Smooth muscle cell (in vitro differentiated cells): Measurements from ENCODE around the gene OR56B1. TPM values are rescaled to one million over a fixed set of nuclear protein-coding genes. Genes with fewer than 3 reads are reported as not detected.

ENCODE experiments used
- DNase-seq: peaks from one replicate; lab custom pipeline; 2025; ENCODE audit not compliant: unreplicated experiment; lab: John Stamatoyannopoulos, UW
- H2AFZ ChIP-seq: fragments of 200-600 bp; sonication (generic); 2 replicates; pipeline ENCODE4 v1.6.0; 2016; ENCODE audit warnings: antibody characterized with exemption, low read depth, mild to moderate bottlenecking
- H3F3A ChIP-seq: fragments of 200-600 bp; sonication (generic); 2 replicates; pipeline ENCODE4 v1.6.0; 2017; ENCODE audit warnings: antibody characterized with exemption, low read depth
- H3K27ac ChIP-seq: fragments of 200-600 bp; sonication (generic); 2 replicates; pipeline ENCODE4 v1.5.1; 2016; ENCODE audit warnings: low read depth, mild to moderate bottlenecking
- H3K27me3 ChIP-seq: fragments of 200-600 bp; sonication (generic); 2 replicates; pipeline ENCODE4 v1.6.1; 2016; ENCODE audit warnings: low read depth, mild to moderate bottlenecking
- H3K36me3 ChIP-seq: fragments of 200-600 bp; sonication (generic); 2 replicates; pipeline ENCODE4 v1.5.1; 2016; ENCODE audit warnings: low read depth
- H3K4me1 ChIP-seq: fragments of 200-600 bp; sonication (generic); 2 replicates; pipeline ENCODE4 v1.5.1; 2016; ENCODE audit warnings: low read depth
- H3K4me2 ChIP-seq: fragments of 200-600 bp; sonication (generic); 2 replicates; pipeline ENCODE4 v1.6.0; 2016; ENCODE audit warnings: mild to moderate bottlenecking
- H3K4me3 ChIP-seq: fragments of 200-600 bp; sonication (generic); 2 replicates; pipeline ENCODE4 v1.5.1; 2016; ENCODE audit warnings: mild to moderate bottlenecking
- H3K79me2 ChIP-seq: fragments of 200-600 bp; sonication (generic); 2 replicates; pipeline ENCODE4 v1.6.0; 2016; ENCODE audit warnings: low read depth, mild to moderate bottlenecking
- H3K9ac ChIP-seq: fragments of 200-600 bp; sonication (generic); 2 replicates; pipeline ENCODE4 v1.6.0; 2016; ENCODE audit warnings: low read depth
- H3K9me3 ChIP-seq: fragments of 200-600 bp; sonication (generic); replicated peaks from 2 replicates; pipeline ENCODE4 v1.5.1; 2016; ENCODE audit warnings: low read depth
- H4K20me1 ChIP-seq: fragments of 200-600 bp; sonication (generic); 2 replicates; pipeline ENCODE4 v1.6.0; 2016; ENCODE audit warnings: low read depth
- CTCF ChIP-seq: fragments of 200-600 bp; sonication (generic); IDR thresholded peaks from 2 replicates; pipeline ENCODE4 v1.5.1; 2017; ENCODE audit warnings: borderline replicate concordance, mild to moderate bottlenecking, antibody characterized with exemption; ENCODE audit not compliant: insufficient read depth, poor library complexity, severe bottlenecking
- WGBS: methylation state at CpG from one replicate; pipeline ENCODE4 v1.1.7; 2016; ENCODE audit warnings: low lambda C conversion rate; 5-methylcytosine and 5-hydroxymethylcytosine counted together
- polyA plus RNA-seq: library from polyadenylated mRNA; unstranded; fragments of >200 nt; fragmentation: Nextera tagmentation; extraction: Ambion mirVana; gene quantifications from 2 replicates; pipeline ENCODE4 v1.2.1, GENCODE V29; 2016
- total RNA-seq: library from RNA; depleted of rRNA; stranded (reverse); fragments of >200 nt; gene quantifications from 2 replicates; pipeline ENCODE4 v1.2.3, GENCODE V29; 2014

OR56B1 gene
- total and polyA plus RNA-seq, 2 experiments from 2014 or later = not detected

DNA sequence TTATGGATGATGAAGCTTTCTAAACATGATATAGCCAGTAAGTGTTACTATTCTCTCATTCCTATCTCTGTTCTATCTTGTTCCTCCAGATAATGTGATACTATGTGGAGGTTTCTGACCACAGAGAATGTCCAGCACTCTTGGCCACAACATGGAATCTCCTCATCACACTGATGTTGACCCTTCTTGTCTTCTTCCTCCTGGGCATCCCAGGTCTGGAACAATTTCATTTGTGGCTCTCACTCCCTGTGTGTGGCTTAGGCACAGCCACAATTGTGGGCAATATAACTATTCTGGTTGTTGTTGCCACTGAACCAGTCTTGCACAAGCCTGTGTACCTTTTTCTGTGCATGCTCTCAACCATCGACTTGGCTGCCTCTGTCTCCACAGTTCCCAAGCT lies 9.9 kb upstream of the OR56B1 start:
- no peaks in the 10 kb centered on the region for H4K20me1 ChIP-seq
- no peaks in the 10 kb centered on the region for H3F3A ChIP-seq
- no peak overlapping the region for H2AFZ ChIP-seq
- H3K4me2 ChIP-seq = no peak overlapping the region
- H3K27me3 ChIP-seq = no peaks in the 10 kb centered on the region
- H3K4me1 ChIP-seq = no peaks in the 10 kb centered on the region
- no peak overlapping the region for H3K9ac ChIP-seq
- WGBS = 87% methylated on average over 1 of the region's 1 CpG
- no peak for TF ChIP-seq CTCF
- no peak overlapping the region for H3K4me3 ChIP-seq
- no peaks in the 10 kb centered on the region for H3K36me3 ChIP-seq
- no peaks in the 10 kb centered on the region for H3K79me2 ChIP-seq
- DNase-seq = no peak
- H3K9me3 ChIP-seq = no peaks in the 10 kb centered on the region
- no peak overlapping the region for H3K27ac ChIP-seq

- H3K9ac ChIP-seq = no peak overlapping the region
- 90% methylated on average over 1 of the region's 1 CpG for WGBS
- TF ChIP-seq CTCF = no peak
- no peak overlapping the region for H3K4me3 ChIP-seq
- H3K36me3 ChIP-seq = no peaks in the 10 kb centered on the region
- no peak for DNase-seq
- H3F3A ChIP-seq = no peaks in the 10 kb centered on the region
- no peaks in the 10 kb centered on the region for H3K79me2 ChIP-seq
- no peak overlapping the region for H3K27ac ChIP-seq
- H3K27me3 ChIP-seq = no peaks in the 10 kb centered on the region
- no peaks in the 10 kb centered on the region for H4K20me1 ChIP-seq
- H3K9me3 ChIP-seq = no peaks in the 10 kb centered on the region
- no peaks in the 10 kb centered on the region for H3K4me1 ChIP-seq
- H3K4me2 ChIP-seq = no peak overlapping the region
- H2AFZ ChIP-seq = no peak overlapping the region
Measured at GRCh38 chr11:5727691-5728090, 8.6 kb upstream of the OR56B1 start.

DNA sequence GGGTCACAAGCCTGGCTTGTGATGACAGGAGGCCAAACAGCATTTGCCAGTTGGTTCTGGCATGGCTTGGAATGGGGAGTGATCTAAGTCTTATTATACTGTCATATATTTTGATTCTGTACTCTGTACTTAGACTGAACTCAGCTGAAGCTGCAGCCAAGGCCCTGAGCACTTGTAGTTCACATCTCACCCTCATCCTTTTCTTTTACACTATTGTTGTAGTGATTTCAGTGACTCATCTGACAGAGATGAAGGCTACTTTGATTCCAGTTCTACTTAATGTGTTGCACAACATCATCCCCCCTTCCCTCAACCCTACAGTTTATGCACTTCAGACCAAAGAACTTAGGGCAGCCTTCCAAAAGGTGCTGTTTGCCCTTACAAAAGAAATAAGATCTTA lies 843 bp downstream of the OR56B1 start:
- no peaks in the 10 kb centered on the region for H3K36me3 ChIP-seq
- no peak for TF ChIP-seq CTCF
- no peak overlapping the region for H3K4me2 ChIP-seq
- H2AFZ ChIP-seq = no peak overlapping the region
- no peak for DNase-seq
- H3K27ac ChIP-seq = no peak overlapping the region
- H3K9ac ChIP-seq = no peak overlapping the region
- H3K4me3 ChIP-seq = no peak overlapping the region
- no peaks in the 10 kb centered on the region for H3K27me3 ChIP-seq
- no peaks in the 10 kb centered on the region for H3K4me1 ChIP-seq
- H3K9me3 ChIP-seq = no peaks in the 10 kb centered on the region
- no peaks in the 10 kb centered on the region for H3K79me2 ChIP-seq
- H3F3A ChIP-seq = no peaks in the 10 kb centered on the region
- no peaks in the 10 kb centered on the region for H4K20me1 ChIP-seq

- Histone ChIP-seq H4K20me1 (no peaks in the 10 kb centered on the region), H3K9ac (no peak overlapping the region), H3K27me3 (no peaks in the 10 kb centered on the region), H3K36me3 (no peaks in the 10 kb centered on the region), H3K9me3 (no peaks in the 10 kb centered on the region), H3K4me2 (no peak overlapping the region), H3F3A (no peaks in the 10 kb centered on the region), H3K27ac (no peak overlapping the region), H3K4me1 (no peaks in the 10 kb centered on the region), H3K79me2 (no peaks in the 10 kb centered on the region), H3K4me3 (no peak overlapping the region), H2AFZ (no peak overlapping the region)
- WGBS = 89% methylated on average over 6 of the region's 6 CpGs
- TF ChIP-seq CTCF = no peak
- DNase-seq = no peak
Measured at GRCh38 chr11:5737670-5738392, 1.6 kb downstream of the OR56B1 start.
